ENCODE data around the gene ZNHIT6. TPM values are rescaled to one million over a fixed set of nuclear protein-coding genes. Genes with fewer than 3 reads are reported as not detected.
"Not testable (repeated sequence)": the region's sequence is repeated elsewhere in the genome, so short reads cannot be mapped to it uniquely, and the experiment has no call there.

The ZNHIT6 gene
- 26.3 TPM for total RNA-seq

GRCh38 chr1:85707990-85708828, at the start of gene ZNHIT6:
ZNHIT6 (minus strand) TSS chr1:85708433; CDS start chr1:85708284, 149 bp downstream.
- ATAC-seq (peak; percentile 98), DNase-seq (ENCODE audit: low spot score) (peak; percentile 90)
- intact Hi-C loops (cut with DNase I), result no loop called here

- DNase-seq (ENCODE audit: low spot score) (no peak), ATAC-seq (no peak)
- intact Hi-C loops (cut with DNase I), result no loop called here
Measured at GRCh38 chr1:85756864-85757263, 48.6 kb upstream of the ZNHIT6 start.

GRCh38 chr1:85748120-85748519, 39.9 kb upstream of the ZNHIT6 start:
- intact Hi-C loops (cut with DNase I), result no loop called here
- DNase-seq (ENCODE audit: low spot score), result no peak
- ATAC-seq, result no peak

GRCh38 chr1:85746777-85747176, 38.5 kb upstream of the ZNHIT6 start:
- ATAC-seq (no peak), DNase-seq (ENCODE audit: low spot score) (no peak)
- intact Hi-C loops (cut with DNase I), result no loop called here

- no peak for DNase-seq (ENCODE audit: low spot score)
- ATAC-seq, result no peak
- intact Hi-C loops (cut with DNase I), result no loop called here
Measured at GRCh38 chr1:85743814-85744213, 35.6 kb upstream of the ZNHIT6 start.

- intact Hi-C loops (cut with DNase I), result no loop called here
- DNase-seq (ENCODE audit: low spot score) (no peak), ATAC-seq (no peak)
Measured at GRCh38 chr1:85734931-85735330, 26.7 kb upstream of the ZNHIT6 start.

- ATAC-seq (no peak), DNase-seq (ENCODE audit: low spot score) (no peak)
- intact Hi-C loops (cut with DNase I), result no loop called here
Measured at GRCh38 chr1:85718678-85719340, 10.6 kb upstream of the ZNHIT6 start.

GRCh38 chr1:85714418-85715114, 6.3 kb upstream of the ZNHIT6 start:
- ATAC-seq; intact Hi-C loops (cut with DNase I); DNase-seq (ENCODE audit: low spot score): not testable (repeated sequence)

GRCh38 chr1:85708829-85709227, 595 bp upstream of the ZNHIT6 start:
- ATAC-seq, result peak; percentile 23
- DNase-seq (ENCODE audit: low spot score), result no peak
- intact Hi-C loops (cut with DNase I), result no loop called here

GRCh38 chr1:85707267-85707989, 805 bp downstream of the ZNHIT6 start:
- intact Hi-C loops (cut with DNase I), result no loop called here
- ATAC-seq, result no peak
- no peak for DNase-seq (ENCODE audit: low spot score)

- intact Hi-C loops (cut with DNase I), result no loop called here
Measured at GRCh38 chr1:85705940-85706339, 2.3 kb downstream of the ZNHIT6 start.

GRCh38 chr1:85700422-85700821, 7.8 kb downstream of the ZNHIT6 start:
- ATAC-seq (no peak), DNase-seq (ENCODE audit: low spot score) (no peak)
- intact Hi-C loops (cut with DNase I), result no loop called here

More at GRCh38 chr1:85705940-85706339, 2.3 kb downstream of the ZNHIT6 start:
- DNase-seq (ENCODE audit: low spot score) (no peak), ATAC-seq (no peak)

GRCh38 chr1:85697895-85698294, 10.3 kb downstream of the ZNHIT6 start:
- no peak for ATAC-seq
- intact Hi-C loops (cut with DNase I), result no loop called here
- no peak for DNase-seq (ENCODE audit: low spot score)

GRCh38 chr1:85692730-85693314, 15.4 kb downstream of the ZNHIT6 start:
- DNase-seq (ENCODE audit: low spot score) (no peak), ATAC-seq (peak; percentile 52)
- intact Hi-C loops (cut with DNase I), result loop anchor here (2.0 kb wide), 1 partner anchor 384 kb away; no protein-coding TSS in a partner anchor

GRCh38 chr1:85689775-85690404, 18.3 kb downstream of the ZNHIT6 start:
- DNase-seq (ENCODE audit: low spot score) (no peak), ATAC-seq (no peak)
- intact Hi-C loops (cut with DNase I), result no loop called here

- intact Hi-C loops (cut with DNase I), result no loop called here
- no peak for ATAC-seq
- no peak for DNase-seq (ENCODE audit: low spot score)
Measured at GRCh38 chr1:85683292-85684025, 24.8 kb downstream of the ZNHIT6 start.

- DNase-seq (ENCODE audit: low spot score) (no peak), ATAC-seq (peak; percentile 84)
- intact Hi-C loops (cut with DNase I), result no loop called here
Measured at GRCh38 chr1:85681087-85681486, 27.1 kb downstream of the ZNHIT6 start.

- DNase-seq (ENCODE audit: low spot score) (no peak), ATAC-seq (no peak)
- intact Hi-C loops (cut with DNase I), result no loop called here
Measured at GRCh38 chr1:85678193-85678592, 30.0 kb downstream of the ZNHIT6 start.
